MG63 (cell line): ENCODE results near the gene SF3B1. TPM values are rescaled to one million over a fixed set of nuclear protein-coding genes. Genes with fewer than 3 reads are reported as not detected.
"Not testable (repeated sequence)": the region's sequence is repeated elsewhere in the genome, so short reads cannot be mapped to it uniquely, and the experiment has no call there.

Experiments
- DNase-seq: peaks from one replicate; pipeline ENCODE4 v3.0.0-alpha.2; 2020
- H3K27me3 ChIP-seq: fragments of 250-450 bp; sonication (Bioruptor Pico); 2 replicates; pipeline ENCODE4 v1.5.1; 2020; ENCODE audit warnings: mild to moderate bottlenecking, moderate library complexity
- H3K36me3 ChIP-seq: fragments of 250-450 bp; sonication (Bioruptor Pico); 2 replicates; pipeline ENCODE4 v1.5.1; 2020; ENCODE audit warnings: mild to moderate bottlenecking, moderate library complexity
- H3K4me3 ChIP-seq: fragments of 250-450 bp; sonication (Bioruptor Pico); 2 replicates; pipeline ENCODE4 v1.5.1; 2020; ENCODE audit warnings: mild to moderate bottlenecking, moderate library complexity
- H3K9me3 ChIP-seq: fragments of 250-450 bp; sonication (Bioruptor Pico); 2 replicates; pipeline ENCODE4 v1.5.1; 2020; ENCODE audit warnings: mild to moderate bottlenecking, moderate library complexity
- total RNA-seq: library from RNA; depleted of rRNA; stranded (reverse); fragments of >200 nt; shearing (Covaris generic); gene quantifications from 2 replicates; pipeline ENCODE4 v1.2.3, GENCODE V29; 2014; ENCODE audit warnings: low replicate concordance

SF3B1 gene
- total RNA-seq, 1 experiment from 2014 or later: 122 TPM

GRCh38 chr2:197369228-197369932 lies 65.4 kb downstream of the SF3B1 start:
- DNase-seq: no peak
- Histone ChIP-seq H3K36me3 (no peaks in the 10 kb centered on the region), H3K4me3 (no peak overlapping the region), H3K27me3 (no peaks in the 10 kb centered on the region), H3K9me3 (no peaks in the 10 kb centered on the region)

- Histone ChIP-seq H3K27me3 (no peaks in the 10 kb centered on the region), H3K9me3 (no peaks in the 10 kb centered on the region), H3K36me3 (no peaks in the 10 kb centered on the region), H3K4me3 (no peak overlapping the region)
- no peak for DNase-seq
Observed at GRCh38 chr2:197368412-197368811, 66.4 kb downstream of the SF3B1 start.

GRCh38 chr2:197363998-197364397 lies 70.8 kb downstream of the SF3B1 start:
- Histone ChIP-seq H3K4me3 (no peak overlapping the region), H3K27me3 (no peaks in the 10 kb centered on the region), H3K36me3 (no peaks in the 10 kb centered on the region), H3K9me3 (no peaks in the 10 kb centered on the region)
- DNase-seq: no peak

- no peaks in the 10 kb centered on the region for H3K27me3 ChIP-seq
- H3K36me3 ChIP-seq: no peaks in the 10 kb centered on the region
- H3K4me3 ChIP-seq: no peak overlapping the region
- H3K9me3 ChIP-seq: no peaks in the 10 kb centered on the region
- no peak for DNase-seq
Observed at GRCh38 chr2:197360744-197361156, 74.1 kb downstream of the SF3B1 start.

- DNase-seq: no peak
- Histone ChIP-seq H3K27me3 (no peaks in the 10 kb centered on the region), H3K36me3 (no peaks in the 10 kb centered on the region), H3K4me3 (no peak overlapping the region), H3K9me3 (no peaks in the 10 kb centered on the region)
Observed at GRCh38 chr2:197359859-197360258, 75.0 kb downstream of the SF3B1 start.

GRCh38 chr2:197358931-197359330 lies 75.9 kb downstream of the SF3B1 start:
- H3K9me3 ChIP-seq: no peaks in the 10 kb centered on the region
- no peak for DNase-seq
- no peaks in the 10 kb centered on the region for H3K36me3 ChIP-seq
- H3K4me3 ChIP-seq: no peak overlapping the region
- H3K27me3 ChIP-seq: no peaks in the 10 kb centered on the region

- Histone ChIP-seq H3K36me3 (no peaks in the 10 kb centered on the region), H3K4me3 (no peak overlapping the region)
- no peak for DNase-seq
Observed at GRCh38 chr2:197357986-197358385, 76.8 kb downstream of the SF3B1 start.

GRCh38 chr2:197356136-197356535 lies 78.7 kb downstream of the SF3B1 start:
- no peak for DNase-seq
- H3K9me3 ChIP-seq: no peaks in the 10 kb centered on the region
- H3K27me3 ChIP-seq: no peaks in the 10 kb centered on the region

More at GRCh38 chr2:197357986-197358385, 76.8 kb downstream of the SF3B1 start:
- Histone ChIP-seq H3K9me3 (no peaks in the 10 kb centered on the region), H3K27me3 (no peaks in the 10 kb centered on the region)

GRCh38 chr2:197354169-197354558 lies 80.7 kb downstream of the SF3B1 start:
- Histone ChIP-seq H3K9me3 (no peaks in the 10 kb centered on the region), H3K36me3 (no peaks in the 10 kb centered on the region), H3K27me3 (no peaks in the 10 kb centered on the region), H3K4me3 (no peak overlapping the region)
- DNase-seq: no peak

More at GRCh38 chr2:197356136-197356535, 78.7 kb downstream of the SF3B1 start:
- Histone ChIP-seq H3K4me3 (no peak overlapping the region), H3K36me3 (no peaks in the 10 kb centered on the region)

GRCh38 chr2:197353393-197354168 lies 81.2 kb downstream of the SF3B1 start:
- H3K36me3 ChIP-seq: no peaks in the 10 kb centered on the region
- H3K27me3 ChIP-seq: no peaks in the 10 kb centered on the region
- no peak overlapping the region for H3K4me3 ChIP-seq
- DNase-seq: no peak
- H3K9me3 ChIP-seq: no peaks in the 10 kb centered on the region

- Histone ChIP-seq H3K36me3 (no peaks in the 10 kb centered on the region), H3K4me3 (no peak overlapping the region), H3K9me3 (no peaks in the 10 kb centered on the region), H3K27me3 (no peaks in the 10 kb centered on the region)
- no peak for DNase-seq
Observed at GRCh38 chr2:197349699-197350098, 85.1 kb downstream of the SF3B1 start.

- H3K9me3 ChIP-seq: no peaks in the 10 kb centered on the region
- no peak for DNase-seq
- H3K4me3 ChIP-seq: no peak overlapping the region
- no peaks in the 10 kb centered on the region for H3K27me3 ChIP-seq
- H3K36me3 ChIP-seq: no peaks in the 10 kb centered on the region
Observed at GRCh38 chr2:197348721-197349360, 86.0 kb downstream of the SF3B1 start.

- Histone ChIP-seq H3K36me3 (no peaks in the 10 kb centered on the region), H3K9me3 (no peaks in the 10 kb centered on the region), H3K27me3 (no peaks in the 10 kb centered on the region), H3K4me3 (no peak overlapping the region)
- no peak for DNase-seq
Observed at GRCh38 chr2:197345846-197346370, 88.9 kb downstream of the SF3B1 start.

- DNase-seq, H3K4me3 ChIP-seq, H3K9me3 ChIP-seq, H3K36me3 ChIP-seq, H3K27me3 ChIP-seq: not testable (repeated sequence)
Observed at GRCh38 chr2:197343968-197344367, 90.9 kb downstream of the SF3B1 start.

- Histone ChIP-seq H3K36me3 (no peaks in the 10 kb centered on the region), H3K9me3 (no peaks in the 10 kb centered on the region), H3K4me3 (no peak overlapping the region), H3K27me3 (no peaks in the 10 kb centered on the region)
- DNase-seq: no peak
Observed at GRCh38 chr2:197340591-197340990, 94.2 kb downstream of the SF3B1 start.
